ENCODE data around the gene CEP63.
"Not testable (repeated sequence)": the region's sequence is repeated elsewhere in the genome, so short reads cannot be mapped to it uniquely, and the experiment has no call there.

The CEP63 gene

GRCh38 chr3:134496471-134497071, 10.7 kb downstream of the CEP63 start:
- no peak overlapping the region for H3K4me3 ChIP-seq (ENCODE audit: low read depth, low read length)
- DNase-seq (ENCODE audit: low read depth) = no peak

- no peak overlapping the region for H3K4me3 ChIP-seq (ENCODE audit: low read depth, low read length)
- no peak for DNase-seq (ENCODE audit: low read depth)
Observed at GRCh38 chr3:134503266-134503665, 17.4 kb downstream of the CEP63 start.

GRCh38 chr3:134504132-134504531, 18.3 kb downstream of the CEP63 start:
- DNase-seq (ENCODE audit: low read depth) = no peak
- no peak overlapping the region for H3K4me3 ChIP-seq (ENCODE audit: low read depth, low read length)

GRCh38 chr3:134505485-134505884, 19.6 kb downstream of the CEP63 start:
- no peak overlapping the region for H3K4me3 ChIP-seq (ENCODE audit: low read depth, low read length)
- no peak for DNase-seq (ENCODE audit: low read depth)

GRCh38 chr3:134511500-134511899, 25.6 kb downstream of the CEP63 start:
- no peak overlapping the region for H3K4me3 ChIP-seq (ENCODE audit: low read depth, low read length)
- no peak for DNase-seq (ENCODE audit: low read depth)

- peak; percentile 7 for DNase-seq (ENCODE audit: low read depth)
- H3K4me3 ChIP-seq (ENCODE audit: low read depth, low read length) = no peak overlapping the region
Observed at GRCh38 chr3:134516905-134517304, 31.0 kb downstream of the CEP63 start.

- H3K4me3 ChIP-seq (ENCODE audit: low read depth, low read length) = peak overlapping the region; percentile 10
- DNase-seq (ENCODE audit: low read depth) = peak; percentile 4
Observed at GRCh38 chr3:134517791-134518190, 31.9 kb downstream of the CEP63 start.

GRCh38 chr3:134522541-134522940, 36.7 kb downstream of the CEP63 start:
- DNase-seq (ENCODE audit: low read depth) = no peak
- no peak overlapping the region for H3K4me3 ChIP-seq (ENCODE audit: low read depth, low read length)

- DNase-seq (ENCODE audit: low read depth) = no peak
- H3K4me3 ChIP-seq (ENCODE audit: low read depth, low read length) = no peak overlapping the region
Observed at GRCh38 chr3:134525293-134525692, 39.4 kb downstream of the CEP63 start.

GRCh38 chr3:134526319-134526718, 40.5 kb downstream of the CEP63 start:
- H3K4me3 ChIP-seq (ENCODE audit: low read depth, low read length) = no peak overlapping the region
- no peak for DNase-seq (ENCODE audit: low read depth)

GRCh38 chr3:134527037-134527436, 41.2 kb downstream of the CEP63 start:
- H3K4me3 ChIP-seq (ENCODE audit: low read depth, low read length) = no peak overlapping the region
- DNase-seq (ENCODE audit: low read depth) = no peak

GRCh38 chr3:134527538-134528186, 41.8 kb downstream of the CEP63 start:
- no peak for DNase-seq (ENCODE audit: low read depth)
- H3K4me3 ChIP-seq (ENCODE audit: low read depth, low read length) = no peak overlapping the region

- H3K4me3 ChIP-seq (ENCODE audit: low read depth, low read length) = no peak overlapping the region
- no peak for DNase-seq (ENCODE audit: low read depth)
Observed at GRCh38 chr3:134533493-134533892, 47.6 kb downstream of the CEP63 start.

GRCh38 chr3:134535186-134535970, 49.5 kb downstream of the CEP63 start:
- H3K4me3 ChIP-seq (ENCODE audit: low read depth, low read length) = no peak overlapping the region

GRCh38 chr3:134536781-134537180, 50.9 kb downstream of the CEP63 start:
- no peak overlapping the region for H3K4me3 ChIP-seq (ENCODE audit: low read depth, low read length)
- no peak for DNase-seq (ENCODE audit: low read depth)

More at GRCh38 chr3:134535186-134535970, 49.5 kb downstream of the CEP63 start:
- DNase-seq (ENCODE audit: low read depth) = no peak

- no peak for DNase-seq (ENCODE audit: low read depth)
- no peak overlapping the region for H3K4me3 ChIP-seq (ENCODE audit: low read depth, low read length)
Observed at GRCh38 chr3:134542287-134542958, 56.6 kb downstream of the CEP63 start.

GRCh38 chr3:134543113-134543512, 57.3 kb downstream of the CEP63 start:
- H3K4me3 ChIP-seq (ENCODE audit: low read depth, low read length) = no peak overlapping the region
- no peak for DNase-seq (ENCODE audit: low read depth)

- DNase-seq (ENCODE audit: low read depth) = no peak
- no peak overlapping the region for H3K4me3 ChIP-seq (ENCODE audit: low read depth, low read length)
Observed at GRCh38 chr3:134544316-134544715, 58.5 kb downstream of the CEP63 start.

GRCh38 chr3:134544783-134545182, 58.9 kb downstream of the CEP63 start:
- not testable (repeated sequence) for DNase-seq (ENCODE audit: low read depth); H3K4me3 ChIP-seq (ENCODE audit: low read depth, low read length)

- H3K4me3 ChIP-seq (ENCODE audit: low read depth, low read length) = no peak overlapping the region
Observed at GRCh38 chr3:134545818-134546217, 60.0 kb downstream of the CEP63 start.

More at GRCh38 chr3:134545818-134546217, 60.0 kb downstream of the CEP63 start:
- no peak for DNase-seq (ENCODE audit: low read depth)
